ENCODE measurements around the gene BTBD18.
A peak's percentile ranks its signal among the peaks of the same experiment; 100 is the strongest.

BTBD18 gene

GRCh38 chr11:57786436-57786835, 34.8 kb upstream of the BTBD18 start:
- no peak for DNase-seq
- peaks cover 21 to 32% of the 10 kb centered on the region in 2 donors for H3K36me3 Mint-ChIP-seq
- H3K4me3 Mint-ChIP-seq = no peak overlapping the region
- peaks cover 28 to 75% of the 10 kb centered on the region in 2 donors for H3K4me1 Mint-ChIP-seq
- no peak for ATAC-seq (replicated peaks)
- H3K9me3 Mint-ChIP-seq = no peaks in the 10 kb centered on the region
- no peak overlapping the region for H3K27ac Mint-ChIP-seq
- no peaks in the 10 kb centered on the region for H3K27me3 Mint-ChIP-seq

GRCh38 chr11:57785072-57785471, 33.5 kb upstream of the BTBD18 start:
- Mint-ChIP-seq H3K9me3 (no peaks in the 10 kb centered on the region), H3K36me3 (peaks cover 23 to 34% of the 10 kb centered on the region in 2 donors), H3K27me3 (no peaks in the 10 kb centered on the region), H3K27ac (peak overlapping the region; percentile 90), H3K4me3 (peak overlapping the region; percentile 46 to 52), H3K4me1 (peaks cover 23 to 71% of the 10 kb centered on the region in 2 donors)
- DNase-seq (peak; percentile 7), ATAC-seq (replicated peaks) (peak; percentile 95 to 96)

GRCh38 chr11:57781529-57781943, 29.9 kb upstream of the BTBD18 start:
- Mint-ChIP-seq H3K9me3 (no peaks in the 10 kb centered on the region), H3K36me3 (peaks cover 21 to 34% of the 10 kb centered on the region in 2 donors), H3K27ac (no peak overlapping the region), H3K4me1 (peaks cover 31 to 72% of the 10 kb centered on the region in 2 donors), H3K27me3 (no peaks in the 10 kb centered on the region), H3K4me3 (no peak overlapping the region)
- DNase-seq (no peak), ATAC-seq (replicated peaks) (no peak)

GRCh38 chr11:57779276-57779675, 27.7 kb upstream of the BTBD18 start:
- Mint-ChIP-seq H3K36me3 (peaks cover 22 to 38% of the 10 kb centered on the region in 2 donors), H3K27ac (no peak overlapping the region), H3K27me3 (no peaks in the 10 kb centered on the region), H3K4me3 (no peak overlapping the region), H3K9me3 (no peaks in the 10 kb centered on the region), H3K4me1 (peaks cover 33 to 67% of the 10 kb centered on the region in 2 donors)
- ATAC-seq (replicated peaks) (no peak), DNase-seq (no peak)

GRCh38 chr11:57778318-57779037, 26.9 kb upstream of the BTBD18 start:
- Mint-ChIP-seq H3K27me3 (no peaks in the 10 kb centered on the region), H3K36me3 (peaks cover 24 to 41% of the 10 kb centered on the region in 2 donors), H3K4me1 (peaks cover 32 to 64% of the 10 kb centered on the region in 2 donors), H3K27ac (no peak overlapping the region), H3K9me3 (no peaks in the 10 kb centered on the region), H3K4me3 (no peak overlapping the region)
- DNase-seq = no peak
- peak in 1 of 2 donors; percentile 34 for ATAC-seq (replicated peaks)

- peaks cover 30 to 63% of the 10 kb centered on the region in 2 donors for H3K4me1 Mint-ChIP-seq
- DNase-seq (no peak), ATAC-seq (replicated peaks) (no peak)
Measured at GRCh38 chr11:57777969-57778317, 26.3 kb upstream of the BTBD18 start.

GRCh38 chr11:57776577-57777210, 25.1 kb upstream of the BTBD18 start:
- no peaks in the 10 kb centered on the region for H3K27me3 Mint-ChIP-seq
- H3K36me3 Mint-ChIP-seq = peaks cover 17 to 39% of the 10 kb centered on the region in 2 donors
- no peak for DNase-seq
- no peak for ATAC-seq (replicated peaks)
- no peaks in the 10 kb centered on the region for H3K9me3 Mint-ChIP-seq
- no peak overlapping the region for H3K27ac Mint-ChIP-seq
- H3K4me1 Mint-ChIP-seq = peaks cover 33 to 64% of the 10 kb centered on the region in 2 donors
- no peak overlapping the region for H3K4me3 Mint-ChIP-seq

More at GRCh38 chr11:57777969-57778317, 26.3 kb upstream of the BTBD18 start:
- H3K9me3 Mint-ChIP-seq = no peaks in the 10 kb centered on the region
- H3K27ac Mint-ChIP-seq = no peak overlapping the region
- no peak overlapping the region for H3K4me3 Mint-ChIP-seq
- no peaks in the 10 kb centered on the region for H3K27me3 Mint-ChIP-seq
- peaks cover 22 to 38% of the 10 kb centered on the region in 2 donors for H3K36me3 Mint-ChIP-seq

- ATAC-seq (replicated peaks) = no peak
- H3K4me1 Mint-ChIP-seq = peaks cover 35 to 63% of the 10 kb centered on the region in 2 donors
Measured at GRCh38 chr11:57776031-57776521, 24.5 kb upstream of the BTBD18 start.

GRCh38 chr11:57775491-57775890, 23.9 kb upstream of the BTBD18 start:
- Mint-ChIP-seq H3K9me3 (peaks cover 0 to 3% of the 10 kb centered on the region in 2 donors), H3K36me3 (peaks cover 14 to 33% of the 10 kb centered on the region in 2 donors), H3K27me3 (no peaks in the 10 kb centered on the region), H3K4me1 (peaks cover 35 to 65% of the 10 kb centered on the region in 2 donors), H3K27ac (peak overlapping the region; percentile 39), H3K4me3 (no peak overlapping the region)
- DNase-seq = no peak
- ATAC-seq (replicated peaks) = no peak

More at GRCh38 chr11:57776031-57776521, 24.5 kb upstream of the BTBD18 start:
- DNase-seq = no peak
- no peak overlapping the region for H3K27ac Mint-ChIP-seq
- H3K4me3 Mint-ChIP-seq = no peak overlapping the region
- peaks cover 16 to 37% of the 10 kb centered on the region in 2 donors for H3K36me3 Mint-ChIP-seq
- H3K9me3 Mint-ChIP-seq = peaks cover 0 to 3% of the 10 kb centered on the region in 2 donors
- no peaks in the 10 kb centered on the region for H3K27me3 Mint-ChIP-seq

- Mint-ChIP-seq H3K27ac (no peak overlapping the region), H3K4me1 (peaks cover 27 to 55% of the 10 kb centered on the region in 2 donors), H3K9me3 (peaks cover 0 to 3% of the 10 kb centered on the region in 2 donors), H3K36me3 (peaks cover 16 to 42% of the 10 kb centered on the region in 2 donors), H3K27me3 (no peaks in the 10 kb centered on the region), H3K4me3 (no peak overlapping the region)
- DNase-seq (no peak), ATAC-seq (replicated peaks) (no peak)
Measured at GRCh38 chr11:57773026-57773598, 21.5 kb upstream of the BTBD18 start.

GRCh38 chr11:57772562-57772961, 20.9 kb upstream of the BTBD18 start:
- H3K27ac Mint-ChIP-seq = no peak overlapping the region
- H3K4me1 Mint-ChIP-seq = peaks cover 25 to 54% of the 10 kb centered on the region in 2 donors
- H3K4me3 Mint-ChIP-seq = no peak overlapping the region
- ATAC-seq (replicated peaks) (no peak), DNase-seq (no peak)
- no peaks in the 10 kb centered on the region for H3K27me3 Mint-ChIP-seq
- H3K36me3 Mint-ChIP-seq = peaks cover 17 to 46% of the 10 kb centered on the region in 2 donors
- peaks cover 0 to 3% of the 10 kb centered on the region in 2 donors for H3K9me3 Mint-ChIP-seq

- DNase-seq = no peak
- Mint-ChIP-seq H3K4me1 (peaks cover 21 to 47% of the 10 kb centered on the region in 2 donors), H3K9me3 (peaks cover 0 to 3% of the 10 kb centered on the region in 2 donors), H3K4me3 (no peak overlapping the region), H3K27me3 (no peaks in the 10 kb centered on the region), H3K27ac (peak overlapping the region; percentile 0), H3K36me3 (peaks cover 24 to 50% of the 10 kb centered on the region in 2 donors)
- no peak for ATAC-seq (replicated peaks)
Measured at GRCh38 chr11:57771365-57771764, 19.7 kb upstream of the BTBD18 start.

- peaks cover 18 to 42% of the 10 kb centered on the region in 2 donors for H3K4me1 Mint-ChIP-seq
- peaks cover 0 to 3% of the 10 kb centered on the region in 2 donors for H3K9me3 Mint-ChIP-seq
- no peak for ATAC-seq (replicated peaks)
- no peak overlapping the region for H3K27ac Mint-ChIP-seq
- no peak for DNase-seq
- no peaks in the 10 kb centered on the region for H3K27me3 Mint-ChIP-seq
- H3K36me3 Mint-ChIP-seq = peaks cover 25 to 49% of the 10 kb centered on the region in 2 donors
- no peak overlapping the region for H3K4me3 Mint-ChIP-seq
Measured at GRCh38 chr11:57770793-57771192, 19.2 kb upstream of the BTBD18 start.

GRCh38 chr11:57764972-57765371, 13.4 kb upstream of the BTBD18 start:
- Mint-ChIP-seq H3K36me3 (peaks cover 20 to 46% of the 10 kb centered on the region in 2 donors), H3K27ac (no peak overlapping the region), H3K4me1 (peaks cover 27 to 47% of the 10 kb centered on the region in 2 donors), H3K9me3 (no peaks in the 10 kb centered on the region), H3K4me3 (no peak overlapping the region), H3K27me3 (no peaks in the 10 kb centered on the region)
- ATAC-seq (replicated peaks) (no peak), DNase-seq (no peak)

Measured in stimulated activated naive B cell treated with anti-CD40 and anti-IgM and Interleukin-4, amounts not matched to agents 10 μg/mL and 1 μg/mL and 100 μg/mL, for 72 hours (primary cell).